Upper lobe of left lung (tissue), 6 donors: ENCODE measurements around the gene ELFN2. TPM values are rescaled to one million over a fixed set of nuclear protein-coding genes. Genes with fewer than 3 reads are reported as not detected.

Source experiments
- ATAC-seq, 2 donors: fragments of 200-7000 bp; cut with Tn5 transposase; one replicate each; pipeline ENCODE4 v1.9.1; 2022; ENCODE audit warnings: mild to moderate bottlenecking in 2 of 2, moderate library complexity in 2 of 2; ENCODE audit not compliant: low FRiP score in 2 of 2
- DNase-seq, 2 donors: peaks; one replicate each; pipeline ENCODE4 v3.0.0-alpha.2; 2019 to 2020
- H3K27ac ChIP-seq, 4 donors: fragments of 200-600 bp; sonication (generic); one replicate each; pipeline ENCODE4 v1.5.1; 2016 to 2019
- H3K27me3 ChIP-seq, 4 donors: fragments of 200-600 bp; sonication (generic); one replicate each; pipeline ENCODE4 v1.5.1; 2017 to 2019
- H3K36me3 ChIP-seq, 4 donors: fragments of 200-600 bp; sonication (generic); one replicate each; pipeline ENCODE4 v1.5.1; 2016 to 2019
- H3K4me1 ChIP-seq, 4 donors: fragments of 200-600 bp; sonication (generic); one replicate each; pipeline ENCODE4 v1.5.1; 2018 to 2019
- H3K4me3 ChIP-seq, 4 donors: fragments of 200-600 bp; sonication (generic); one replicate each; pipeline ENCODE4 v1.5.1; 2017 to 2019; ENCODE audit warnings: mild to moderate bottlenecking in 2 of 4, moderate library complexity in 1 of 4
- H3K9me3 ChIP-seq, 4 donors: fragments of 200-600 bp; sonication (generic); one replicate each; pipeline ENCODE4 v1.5.1; 2018 to 2019
- CTCF ChIP-seq, 6 experiments: fragments of 450-650 bp in 4 of 6; fragments of 200-600 bp in 2 of 6; sonication (generic) in 2 of 6; IDR thresholded peaks; one replicate each; pipeline ENCODE4 v1.5.1; 2016 to 2019; ENCODE audit warnings: antibody characterized with exemption in 6 of 6
- EP300 ChIP-seq, 4 donors: sonication (generic); formaldehyde crosslinking; IDR thresholded peaks; one replicate each; pipeline ENCODE4 v1.5.1; 2017; ENCODE audit warnings: antibody characterized with exemption in 4 of 4, control low read depth in 2 of 4
- POLR2A ChIP-seq, 4 donors: fragments of 450-650 bp; IDR thresholded peaks; one replicate each; pipeline ENCODE4 v1.5.1; 2016 to 2017; ENCODE audit warnings: antibody characterized with exemption in 4 of 4, mild to moderate bottlenecking in 2 of 4
- POLR2AphosphoS5 ChIP-seq, 2 donors: sonication (generic); formaldehyde crosslinking; IDR thresholded peaks; one replicate each; pipeline ENCODE4 v1.5.1; 2017; ENCODE audit warnings: antibody characterized with exemption in 2 of 2
- WGBS, 2 donors: methylation state at CpG; one replicate each; pipeline ENCODE4 v1.1.5; 2017 to 2018; 5-methylcytosine and 5-hydroxymethylcytosine counted together
- total RNA-seq, 6 donors: library from RNA; depleted of rRNA in 4 of 6; stranded (reverse); fragments of >200 nt in 4 of 6; gene quantifications; one replicate each; pipeline versions ENCODE4 v1.1.0 to v1.2.1, GENCODE V29; 2016 to 2021
- donor health status: DM: no; HTN: no; CAD: no; lungs with moderate emphysema.
- donor health status: DM: no; HTN: yes; CAD: no; lungs with severe emphysema.

ELFN2 gene
- total RNA-seq, 6 donors from 2014 or later = 0.37 to 9.1 (median 4.5) TPM

- TF ChIP-seq POLR2A (IDR thresholded peaks at IDR 0.05) (no peak), EP300 (IDR thresholded peaks at IDR 0.05) (no peak), CTCF (IDR thresholded peaks at IDR 0.05) (no peak)
- WGBS, 2 donors = 75 to 82% methylated on average over 10 of the region's 10 CpGs
- peaks cover 0 to 6% (median under 1%) of the 10 kb centered on the region in 4 donors for H3K27me3 ChIP-seq
Observed at GRCh38 chr22:37319469-37319868, 107.8 kb downstream of the ELFN2 start.

GRCh38 chr22:37318364-37319109 lies 108.7 kb downstream of the ELFN2 start:
- H3K27me3 ChIP-seq = peaks cover 0 to 5% (median 0%) of the 10 kb centered on the region in 4 donors
- ATAC-seq (no peak), DNase-seq (no peak)
- TF ChIP-seq CTCF (IDR thresholded peaks at IDR 0.05) = no peak
- TF ChIP-seq EP300 (IDR thresholded peaks at IDR 0.05) = no peak
- no peak for TF ChIP-seq POLR2A (IDR thresholded peaks at IDR 0.05)
- no peak for TF ChIP-seq POLR2AphosphoS5 (IDR thresholded peaks at IDR 0.05)
- H3K36me3 ChIP-seq = no peaks in the 10 kb centered on the region
- no peaks in the 10 kb centered on the region for H3K9me3 ChIP-seq
- H3K4me3 ChIP-seq = no peak overlapping the region
- peaks cover 6 to 10% (median 9%) of the 10 kb centered on the region in 4 donors for H3K4me1 ChIP-seq
- WGBS, 2 donors = 84 to 94% methylated on average over 12 to 18 of the region's 18 CpGs
- H3K27ac ChIP-seq = no peak overlapping the region

More at GRCh38 chr22:37319469-37319868, 107.8 kb downstream of the ELFN2 start:
- Histone ChIP-seq H3K4me1 (peaks cover 3 to 10% (median 5%) of the 10 kb centered on the region in 4 donors), H3K9me3 (no peaks in the 10 kb centered on the region), H3K36me3 (no peaks in the 10 kb centered on the region), H3K4me3 (no peak overlapping the region), H3K27ac (no peak overlapping the region)
- ATAC-seq (no peak), DNase-seq (no peak)

Other genes with a start within 250 kb of the ELFN2 start
- gene C1QTNF6, start 239.2 kb downstream of the ELFN2 start, total RNA-seq = 1 to 10 TPM; 2.1 to 8.4 (median 4.7) TPM
- under 1 TPM in 2 of 6 donors, not detected in 4; 0.06 to 0.13 TPM for gene SSTR3, start 215.0 kb downstream of the ELFN2 start, total RNA-seq
- gene RAC2, start 183.2 kb downstream of the ELFN2 start, total RNA-seq = 100 to 1,000 TPM in 1 of 6 donors, 10 to 100 TPM in 5; 22.1 to 126 (median 65.2) TPM
- 10 to 100 TPM; 16.7 to 71.2 (median 44.7) TPM for gene CYTH4, start 145.0 kb downstream of the ELFN2 start, total RNA-seq
- 10 to 100 TPM; 14.0 to 74.0 (median 45.9) TPM for gene MFNG, start 58.9 kb upstream of the ELFN2 start, total RNA-seq
- 10 to 100 TPM in 4 of 6 donors, 1 to 10 TPM in 2; 6.2 to 19.8 (median 13.6) TPM for gene CARD10, start 91.9 kb upstream of the ELFN2 start, total RNA-seq
- gene CDC42EP1, start 133.0 kb upstream of the ELFN2 start, total RNA-seq = 10 to 100 TPM; 38.8 to 81.7 (median 67.5) TPM
- 1 to 10 TPM in 3 of 6 donors, not detected in 3; 1.4 to 4.2 (median 2.0) TPM for gene LGALS2, start 152.6 kb upstream of the ELFN2 start, total RNA-seq
- 100 to 1,000 TPM in 2 of 6 donors, 10 to 100 TPM in 4; 52.4 to 226 (median 68.3) TPM for gene GGA1, start 181.4 kb upstream of the ELFN2 start, total RNA-seq
- gene SH3BP1, start 212.2 kb upstream of the ELFN2 start, total RNA-seq = 10 to 100 TPM; 11.4 to 58.7 (median 31.1) TPM
- 10 to 100 TPM in 1 of 6 donors, 1 to 10 TPM in 5; 2.1 to 11.1 (median 8.7) TPM for gene PDXP, start 231.2 kb upstream of the ELFN2 start, total RNA-seq
- gene LGALS1, start 248.2 kb upstream of the ELFN2 start, total RNA-seq = 100 to 1,000 TPM; 125 to 750 (median 400) TPM